Adipose tissue (tissue), 3 donors: Measurements from ENCODE around the gene RNMT. TPM values are rescaled to one million over a fixed set of nuclear protein-coding genes. Genes with fewer than 3 reads are reported as not detected.
"Not testable (repeated sequence)": the region's sequence is repeated elsewhere in the genome, so short reads cannot be mapped to it uniquely, and the experiment has no call there.

Experiments
- H3K27ac ChIP-seq: one replicate; pipeline ENCODE4 v1.5.1; 2013; ENCODE audit warnings: low read depth, low read length
- WGBS, 3 donors: extraction: QIAGEN DNeasy Blood & Tissue Kit; methylation state at CpG; one replicate each; pipeline ENCODE4 v1.1.7; 2013; 5-methylcytosine and 5-hydroxymethylcytosine counted together
- polyA plus RNA-seq, 3 donors: library from polyadenylated mRNA; stranded (reverse); fragments of 200-250 nt; gene quantifications; one replicate each; pipeline ENCODE4 v1.2.3, GENCODE V29; 2013
- donor health status: healthy with polysubstance abuse.
- donor health status: Bipolar disorder and iron deficiency.
- donor health status: healthy.

The RNMT gene
- polyA plus RNA-seq: 10 to 100 TPM in 2 of 3 donors, 1 to 10 TPM in 1; 7.7 to 18.2 (median 11.0) TPM

DNA sequence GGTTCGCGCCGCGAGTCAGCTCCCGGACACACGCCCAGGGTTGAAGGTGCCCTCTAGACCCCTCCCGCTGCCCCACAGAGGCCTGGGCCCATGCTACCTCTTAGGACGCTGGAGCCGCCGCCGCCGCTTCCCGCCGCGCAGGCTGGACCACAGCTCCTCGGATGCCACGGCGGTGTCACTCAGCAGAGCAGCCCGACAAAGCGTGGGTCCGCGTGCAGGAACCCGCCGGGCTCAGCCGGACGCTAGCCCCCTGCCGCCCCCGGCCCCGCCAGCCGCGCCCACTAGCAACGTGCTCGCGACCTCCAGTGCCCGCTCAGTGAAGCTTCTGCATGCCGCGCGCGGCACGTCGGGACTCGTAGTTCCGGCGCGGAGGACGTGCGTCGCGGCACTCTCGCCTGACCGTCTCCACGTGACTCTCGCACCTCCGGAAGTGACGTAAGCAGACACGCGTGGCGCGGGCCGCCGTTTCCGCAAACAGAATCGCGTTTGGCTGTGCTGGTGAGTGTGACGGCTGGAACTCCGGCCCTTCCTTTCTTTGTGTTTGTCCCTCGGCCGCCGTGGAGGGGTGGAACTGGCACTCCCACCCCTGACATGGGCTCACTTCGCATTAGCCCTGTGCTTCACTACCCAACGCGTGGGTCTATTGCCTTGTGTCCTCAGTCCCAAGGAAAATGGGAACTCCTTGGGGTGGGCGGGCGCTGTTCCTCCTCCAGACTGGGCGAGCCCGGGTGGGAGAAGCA, at the start of gene RNMT, which contains the start of gene FAM210A:
Gene RNMT (plus strand): TSS at position 442 of the 740 bp plus-strand sequence. CDS start 4,845 bp downstream, outside the sequence.
Gene FAM210A (minus strand): TSS at position 327 of the 740 bp plus-strand sequence. CDS start 44,481 bp downstream, outside the sequence.
- 0 to 1% (median 0%) methylated on average over 63 to 76 of the region's 76 CpGs for WGBS, 3 donors
- H3K27ac ChIP-seq: peak within 1 kb of the TSS; percentile 73

- WGBS, 3 donors: 98 to 99% (median 98%) methylated on average over 13 of the region's 13 CpGs
- H3K27ac ChIP-seq: not testable (repeated sequence)
Observed at GRCh38 chr18:13677350-13677749, 49.1 kb upstream of the RNMT start.

DNA sequence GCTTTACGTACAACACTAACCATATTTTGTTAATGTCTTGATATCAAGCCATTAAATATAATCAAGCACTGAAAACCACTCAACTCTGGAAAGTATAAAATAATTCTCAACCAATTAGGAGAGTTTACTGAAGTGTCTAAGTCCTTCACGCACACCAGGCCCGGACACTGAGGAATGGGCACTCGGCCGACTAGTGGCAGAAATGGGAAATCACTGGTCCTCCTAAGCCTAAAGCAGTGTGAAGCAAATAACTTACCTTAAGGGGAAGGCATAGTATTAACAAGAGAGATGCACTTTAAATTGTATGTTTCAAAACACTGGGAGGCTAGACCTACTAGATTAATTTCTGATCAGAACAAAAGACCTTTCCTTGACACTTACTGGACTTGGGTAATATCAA, 45.9 kb upstream of the RNMT start:
- no peak overlapping the region for H3K27ac ChIP-seq

DNA sequence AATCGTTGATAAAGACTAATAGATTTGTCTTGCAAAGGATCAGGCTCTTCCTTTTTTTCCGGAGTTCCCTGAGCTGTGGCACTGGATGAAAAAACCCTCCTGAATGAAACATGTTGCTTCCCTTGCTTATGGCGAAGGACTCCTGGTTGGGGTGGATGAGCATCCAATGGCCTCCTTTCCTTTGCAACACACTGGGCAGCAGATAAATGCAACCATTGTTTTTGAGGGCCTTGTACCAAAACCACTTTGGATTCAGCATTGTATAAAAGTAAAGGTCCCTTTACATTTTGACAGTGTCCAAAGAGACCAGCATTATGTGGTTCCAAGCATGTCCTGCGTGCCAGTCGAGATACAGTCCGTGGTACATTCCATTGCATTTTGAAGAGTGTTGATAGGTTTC, 44.8 kb upstream of the RNMT start:
- WGBS, 3 donors: 93 to 94% (median 94%) methylated on average over 6 of the region's 6 CpGs
- no peak overlapping the region for H3K27ac ChIP-seq

More for the DNA sequence above, 45.9 kb upstream of the RNMT start:
- WGBS, 3 donors: 74 to 83% (median 75%) methylated on average over 5 of the region's 5 CpGs

DNA sequence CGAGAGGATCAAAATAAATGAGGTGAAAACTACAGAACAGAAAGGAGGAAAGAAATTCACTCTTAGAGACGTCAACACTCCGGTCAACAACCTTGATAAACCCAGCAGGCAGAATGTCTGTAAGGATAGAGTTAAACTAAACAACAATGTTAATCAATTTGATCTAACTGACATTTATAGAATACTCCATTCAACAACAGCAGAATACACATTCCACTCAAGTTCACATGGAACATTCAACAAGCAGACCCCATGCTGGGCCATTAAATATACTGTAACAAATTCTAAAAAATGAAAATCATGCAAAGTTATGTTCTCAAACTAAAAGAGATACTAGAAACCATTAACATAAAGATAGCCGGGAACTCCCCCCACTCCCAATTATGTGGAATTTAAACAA, 41.9 kb upstream of the RNMT start:
- 92 to 97% (median 96%) methylated on average over 4 of the region's 4 CpGs for WGBS, 3 donors
- no peak overlapping the region for H3K27ac ChIP-seq

DNA sequence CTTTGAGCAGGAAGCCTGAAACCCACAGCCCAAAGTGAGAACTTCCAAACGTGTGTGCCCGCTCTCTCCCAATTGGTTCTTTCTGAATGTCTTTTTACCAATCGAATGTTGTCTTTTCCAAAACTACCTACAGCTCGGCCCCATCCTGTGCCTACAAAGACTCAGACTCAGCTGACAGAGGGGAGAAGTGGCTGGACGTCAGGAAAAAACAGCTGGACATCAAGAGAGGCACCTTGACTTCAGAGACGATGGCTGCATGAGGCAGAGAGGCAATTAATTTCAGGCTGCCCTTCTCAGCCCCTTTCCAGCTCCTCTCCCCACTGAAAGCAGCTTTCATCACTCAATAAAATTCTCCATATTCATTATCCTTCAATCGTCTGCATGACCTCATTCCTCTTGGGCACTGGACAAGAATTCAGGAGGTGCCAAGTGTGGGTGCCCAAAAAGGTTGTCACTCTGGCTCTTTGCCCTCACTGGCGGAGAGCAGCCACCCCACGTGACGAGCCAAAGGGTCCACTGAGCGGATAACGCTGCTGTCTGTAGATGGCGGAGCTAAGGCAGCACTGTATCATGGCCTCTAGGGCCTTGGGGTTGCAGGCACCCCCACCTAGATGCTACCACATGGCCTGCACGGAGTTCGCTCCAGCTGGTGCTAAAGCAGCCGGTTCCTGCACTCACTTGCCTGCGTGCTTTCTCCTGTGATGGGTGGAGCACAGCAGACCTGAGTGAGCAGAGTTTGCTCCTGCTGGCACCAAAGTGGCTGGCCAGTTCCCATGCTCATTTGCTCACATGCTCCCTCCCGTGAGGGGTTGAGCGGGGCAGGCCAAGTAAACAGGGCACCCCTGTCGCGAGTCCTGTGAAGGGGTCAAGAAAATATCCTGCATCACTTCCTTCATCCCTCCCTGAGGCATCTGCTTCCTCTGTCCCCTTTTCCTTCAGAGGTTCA, 38.0 kb upstream of the RNMT start:
- WGBS, 3 donors: 89 to 96% (median 92%) methylated on average over 21 of the region's 21 CpGs
- no peak overlapping the region for H3K27ac ChIP-seq

GRCh38 chr18:13690060-13690459, 36.4 kb upstream of the RNMT start:
- not testable (repeated sequence) for H3K27ac ChIP-seq
- WGBS, 3 donors: 95 to 99% (median 97%) methylated on average over 9 of the region's 9 CpGs

- H3K27ac ChIP-seq: not testable (repeated sequence)
- 82 to 96% (median 90%) methylated on average over 5 of the region's 5 CpGs for WGBS, 3 donors
Observed at GRCh38 chr18:13695337-13695736, 31.1 kb upstream of the RNMT start.

DNA sequence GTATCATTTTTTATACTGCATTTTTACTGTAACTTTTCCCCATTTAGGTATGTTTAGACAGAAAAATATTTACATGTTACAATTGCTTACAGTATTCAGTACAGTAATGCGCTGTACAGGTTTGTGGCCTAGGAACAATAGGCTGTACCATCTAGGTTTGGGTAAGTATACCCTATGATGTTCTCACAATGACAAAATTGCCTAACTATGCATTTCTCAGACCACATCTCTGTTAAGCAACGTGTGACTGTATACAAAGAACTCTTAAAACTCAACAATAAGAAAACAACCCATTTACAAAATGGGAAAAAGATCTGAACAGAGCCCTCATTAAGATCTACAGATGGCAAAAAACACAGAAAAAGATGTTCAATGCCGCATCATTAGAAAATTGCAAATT, 29.5 kb upstream of the RNMT start:
- 86 to 93% (median 92%) methylated on average over 3 of the region's 3 CpGs for WGBS, 3 donors
- no peak overlapping the region for H3K27ac ChIP-seq

GRCh38 chr18:13700153-13700552, 26.3 kb upstream of the RNMT start:
- 96 to 100% (median 97%) methylated on average over 1 of the region's 1 CpG for WGBS, 3 donors
- no peak overlapping the region for H3K27ac ChIP-seq

DNA sequence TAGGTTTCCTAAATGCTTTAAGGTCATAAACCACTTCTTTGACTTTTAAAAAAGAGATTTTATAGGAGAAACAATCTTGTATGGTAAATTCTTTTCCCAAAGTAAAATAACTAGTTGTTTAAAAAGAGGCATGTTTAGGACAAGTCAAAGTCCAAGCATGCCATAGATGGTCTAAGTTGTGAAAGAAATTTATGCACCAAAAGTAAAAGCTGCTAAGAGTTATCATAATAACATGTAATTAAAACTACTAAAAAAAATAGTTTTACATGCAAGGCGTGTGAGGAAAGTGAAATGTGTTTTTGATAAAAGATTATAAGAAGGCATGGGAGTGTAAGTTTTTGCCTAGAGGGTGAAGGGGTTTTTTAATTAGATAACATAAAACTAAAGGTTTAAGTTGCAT, 22.6 kb upstream of the RNMT start:
- H3K27ac ChIP-seq: no peak overlapping the region
- 93 to 98% (median 94%) methylated on average over 1 of the region's 1 CpG for WGBS, 3 donors

DNA sequence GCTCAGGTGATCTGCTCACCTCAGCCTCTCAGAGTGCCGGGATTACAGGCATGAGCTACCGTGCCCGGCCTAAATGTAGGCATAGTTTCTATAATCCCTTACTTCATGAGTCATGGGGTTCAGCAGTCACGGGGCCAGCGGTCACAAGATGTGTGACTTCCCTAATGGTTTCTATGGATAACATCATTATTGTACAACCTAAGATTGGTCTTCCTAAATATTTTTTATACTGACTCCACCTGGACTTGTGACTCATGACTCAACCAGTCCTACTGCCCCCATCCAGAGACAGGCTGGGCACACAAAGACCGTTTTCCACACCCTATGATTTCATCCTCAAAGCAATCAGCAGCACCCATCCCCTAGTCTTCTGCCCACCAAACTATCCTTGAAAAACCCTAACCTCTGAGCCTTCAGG, 16.1 kb upstream of the RNMT start:
- no peak overlapping the region for H3K27ac ChIP-seq
- WGBS, 3 donors: 88 to 89% (median 88%) methylated on average over 6 of the region's 6 CpGs

DNA sequence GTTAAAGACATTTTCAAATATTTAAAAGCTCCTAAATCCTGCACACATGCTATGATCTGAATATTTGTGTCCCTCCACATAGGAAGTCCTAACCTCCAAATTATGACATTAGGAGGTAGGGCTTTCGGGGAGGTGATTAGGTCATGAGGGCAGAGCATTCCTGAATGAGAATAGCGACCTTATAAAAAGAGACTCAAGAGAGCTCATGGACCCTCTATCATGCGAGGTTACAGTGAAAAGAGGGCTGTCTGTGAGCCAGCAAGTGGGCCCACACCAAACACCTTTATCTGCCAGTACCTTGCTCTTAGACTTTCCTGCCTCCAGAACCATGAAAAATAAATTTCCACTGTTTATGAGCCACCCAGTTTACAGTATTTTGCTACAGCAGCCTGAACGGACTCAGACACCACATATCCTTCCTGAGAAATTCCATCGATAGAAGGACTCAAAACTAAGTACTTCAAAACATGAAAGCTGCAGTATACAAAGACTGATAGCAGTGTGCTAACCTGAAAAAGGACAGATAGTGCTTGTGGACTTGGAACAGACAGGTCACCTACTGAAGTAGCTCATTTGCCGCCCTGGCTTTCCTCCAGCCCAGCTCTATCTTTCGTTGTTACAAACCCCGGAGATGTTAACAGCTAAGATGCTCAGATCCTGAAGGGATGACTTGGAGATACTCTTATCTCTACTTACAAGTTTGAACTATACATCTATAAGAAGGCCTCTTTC, 13.9 kb upstream of the RNMT start:
- 85 to 86% (median 85%) methylated on average over 8 of the region's 8 CpGs for WGBS, 3 donors
- no peak overlapping the region for H3K27ac ChIP-seq

DNA sequence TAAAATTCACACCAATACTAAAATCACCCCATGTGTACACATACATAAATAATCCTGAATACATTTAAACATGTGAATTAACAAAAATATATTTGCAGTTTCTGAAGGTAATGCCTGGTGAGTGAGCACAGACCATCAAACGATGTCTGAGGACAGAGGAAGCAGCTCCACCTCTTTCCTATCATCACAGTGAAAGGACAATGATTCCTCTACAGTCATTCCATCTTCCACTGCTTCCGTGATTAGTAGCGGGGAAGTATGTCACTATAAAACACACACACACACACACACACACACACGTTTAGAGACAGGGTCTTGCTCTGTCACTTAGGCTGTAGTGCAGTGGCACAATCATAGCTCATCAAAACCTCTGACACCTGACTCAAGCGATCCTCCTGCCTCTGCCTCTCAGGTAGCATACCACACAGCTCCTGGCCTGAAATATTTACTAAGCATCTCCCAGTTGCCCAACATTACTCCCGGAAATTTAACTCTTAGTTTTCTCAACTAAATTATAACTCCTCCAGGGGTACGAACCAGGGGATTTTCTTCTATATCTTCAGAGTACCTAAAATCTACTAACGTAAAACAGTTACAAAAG, 12.9 kb upstream of the RNMT start:
- WGBS, 3 donors: 69 to 81% (median 70%) methylated on average over 8 of the region's 8 CpGs
- H3K27ac ChIP-seq: no peak overlapping the region

GRCh38 chr18:13715330-13715729, 11.1 kb upstream of the RNMT start:
- H3K27ac ChIP-seq: no peak overlapping the region
- WGBS, 3 donors: 95 to 98% (median 96%) methylated on average over 2 of the region's 2 CpGs

DNA sequence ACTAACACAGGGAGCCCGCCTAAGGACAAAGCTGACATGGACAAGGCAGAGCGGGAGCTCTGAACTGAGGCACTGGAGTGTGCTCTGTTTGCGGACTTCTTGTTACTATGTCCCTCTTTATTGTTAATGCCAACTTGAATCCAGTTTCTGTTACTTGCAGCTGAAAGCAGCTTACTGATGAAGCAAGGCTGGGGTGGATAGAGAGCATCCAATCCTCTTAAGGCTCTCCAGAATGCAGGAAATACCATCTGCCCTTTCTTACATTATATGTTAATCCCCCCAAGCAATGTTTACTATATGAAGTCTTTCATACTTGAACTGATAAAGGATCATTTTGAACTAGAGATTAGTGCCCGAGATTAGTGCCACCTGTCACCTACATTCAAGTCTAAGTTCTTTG, 9.6 kb upstream of the RNMT start:
- WGBS, 3 donors: 84 to 94% (median 93%) methylated on average over 4 of the region's 4 CpGs
- H3K27ac ChIP-seq: no peak overlapping the region

DNA sequence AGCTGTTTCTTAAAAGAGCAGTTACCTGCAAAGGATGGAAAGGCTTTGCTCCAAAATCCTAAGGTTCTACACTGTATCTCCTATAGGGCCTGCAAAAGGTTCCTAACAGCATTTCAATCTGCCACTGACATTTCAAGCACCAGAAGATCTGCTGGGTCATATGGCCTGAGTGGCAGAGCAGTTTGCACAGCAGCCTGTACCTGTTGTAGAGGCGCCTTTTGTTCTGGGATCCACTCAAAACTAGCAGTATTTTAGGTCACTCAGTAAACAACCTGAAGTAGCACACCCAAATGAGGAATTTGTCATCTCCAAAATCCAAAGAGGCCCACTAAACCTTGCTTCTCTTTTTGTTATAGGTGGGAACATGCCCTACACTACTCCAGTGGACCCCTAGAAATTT, 6.3 kb upstream of the RNMT start:
- H3K27ac ChIP-seq: no peak overlapping the region
- WGBS, 3 donors: 94 to 95% (median 94%) methylated on average over 1 of the region's 1 CpG

DNA sequence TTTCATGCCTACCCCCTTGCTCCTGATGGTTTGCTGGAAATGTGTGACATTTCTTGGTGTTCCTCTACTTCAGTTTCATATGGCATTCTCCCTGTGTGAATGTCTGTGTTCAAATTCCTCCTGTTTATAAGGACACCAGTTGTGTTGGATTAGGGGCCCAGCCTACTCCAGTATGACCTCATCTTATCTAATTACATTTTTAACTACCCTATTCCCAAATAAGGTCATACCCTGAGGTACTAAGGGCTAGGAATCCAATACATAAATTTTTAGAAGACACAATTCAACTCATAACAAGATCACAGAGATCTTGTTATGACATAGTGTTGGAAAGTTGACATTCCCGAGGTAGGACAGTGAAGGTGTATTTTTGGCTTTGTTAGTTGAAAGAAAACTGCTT, 5.6 kb upstream of the RNMT start:
- no peak overlapping the region for H3K27ac ChIP-seq
- WGBS, 3 donors: 75 to 89% (median 84%) methylated on average over 1 of the region's 1 CpG
